ENCODE measurements around the gene MS4A15.

GRCh38 chr11:60772666-60773065 lies 16.0 kb downstream of the MS4A15 start:
- TF ChIP-seq CTCF (IDR thresholded peaks at IDR 0.05) (no peak), POLR2A (IDR thresholded peaks at IDR 0.05) (no peak)

All from esophagus squamous epithelium (tissue), 4 donors.